ENCODE results near the gene NUDT14. TPM values are rescaled to one million over a fixed set of nuclear protein-coding genes. Genes with fewer than 3 reads are reported as not detected.

NUDT14 gene
- polyA plus RNA-seq, 1 donor from 2014 or later: 55.0 TPM

DNA sequence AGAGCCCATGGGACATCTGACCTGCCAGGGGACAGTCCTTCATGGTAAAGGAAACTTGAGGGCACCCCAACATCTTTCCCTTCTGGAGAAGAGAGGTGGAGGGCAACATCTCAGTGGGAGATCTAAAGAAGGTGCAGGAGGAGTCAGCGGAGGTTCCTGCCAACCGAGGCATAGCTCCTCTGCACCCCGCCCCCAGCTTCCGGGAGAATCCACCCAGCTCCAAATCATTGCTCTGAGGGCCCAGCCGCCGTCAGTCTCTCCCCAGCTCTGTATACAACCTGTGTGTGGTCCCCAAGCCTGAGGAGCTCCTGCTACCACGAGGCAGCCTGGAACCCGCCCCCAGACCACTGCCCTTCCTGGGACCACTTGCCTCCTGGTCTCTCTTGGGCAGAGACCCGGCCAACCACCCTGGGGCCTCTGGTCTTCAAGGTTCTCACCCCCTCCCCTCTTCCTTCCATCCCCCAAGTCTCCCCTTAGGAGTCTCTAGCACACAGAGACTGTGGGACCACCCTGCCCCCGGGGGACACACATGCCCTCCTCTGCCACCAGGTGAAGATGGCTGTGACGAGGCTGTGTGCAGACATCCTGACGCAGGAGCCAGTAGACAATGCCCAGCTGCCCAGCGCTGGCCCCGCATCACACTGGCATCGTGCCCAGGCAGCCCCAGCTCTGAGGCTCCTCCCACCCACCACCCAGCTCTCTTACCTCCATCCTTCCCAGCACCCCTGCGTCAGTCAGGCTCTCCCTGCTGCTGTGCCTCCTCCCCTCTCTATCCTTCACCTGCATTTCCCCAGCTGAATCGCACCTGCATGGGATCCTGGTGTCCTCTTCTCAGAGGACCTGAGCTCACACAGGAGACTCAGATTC, 13.0 kb upstream of the NUDT14 start:
- H3F3A ChIP-seq (ENCODE audit: insufficient read depth, low read length, poor library complexity, severe bottlenecking): no peaks in the 10 kb centered on the region
- H3K9ac ChIP-seq (ENCODE audit: low read length): no peak overlapping the region
- TF ChIP-seq, protein P1, sequence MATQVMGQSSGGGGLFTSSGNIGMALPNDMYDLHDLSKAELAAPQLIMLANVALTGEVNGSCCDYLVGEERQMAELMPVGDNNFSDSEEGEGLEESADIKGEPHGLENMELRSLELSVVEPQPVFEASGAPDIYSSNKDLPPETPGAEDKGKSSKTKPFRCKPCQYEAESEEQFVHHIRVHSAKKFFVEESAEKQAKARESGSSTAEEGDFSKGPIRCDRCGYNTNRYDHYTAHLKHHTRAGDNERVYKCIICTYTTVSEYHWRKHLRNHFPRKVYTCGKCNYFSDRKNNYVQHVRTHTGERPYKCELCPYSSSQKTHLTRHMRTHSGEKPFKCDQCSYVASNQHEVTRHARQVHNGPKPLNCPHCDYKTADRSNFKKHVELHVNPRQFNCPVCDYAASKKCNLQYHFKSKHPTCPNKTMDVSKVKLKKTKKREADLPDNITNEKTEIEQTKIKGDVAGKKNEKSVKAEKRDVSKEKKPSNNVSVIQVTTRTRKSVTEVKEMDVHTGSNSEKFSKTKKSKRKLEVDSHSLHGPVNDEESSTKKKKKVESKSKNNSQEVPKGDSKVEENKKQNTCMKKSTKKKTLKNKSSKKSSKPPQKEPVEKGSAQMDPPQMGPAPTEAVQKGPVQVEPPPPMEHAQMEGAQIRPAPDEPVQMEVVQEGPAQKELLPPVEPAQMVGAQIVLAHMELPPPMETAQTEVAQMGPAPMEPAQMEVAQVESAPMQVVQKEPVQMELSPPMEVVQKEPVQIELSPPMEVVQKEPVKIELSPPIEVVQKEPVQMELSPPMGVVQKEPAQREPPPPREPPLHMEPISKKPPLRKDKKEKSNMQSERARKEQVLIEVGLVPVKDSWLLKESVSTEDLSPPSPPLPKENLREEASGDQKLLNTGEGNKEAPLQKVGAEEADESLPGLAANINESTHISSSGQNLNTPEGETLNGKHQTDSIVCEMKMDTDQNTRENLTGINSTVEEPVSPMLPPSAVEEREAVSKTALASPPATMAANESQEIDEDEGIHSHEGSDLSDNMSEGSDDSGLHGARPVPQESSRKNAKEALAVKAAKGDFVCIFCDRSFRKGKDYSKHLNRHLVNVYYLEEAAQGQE (IDR thresholded peaks at IDR 0.05; ENCODE audit: borderline replicate concordance): no peak
- TF ChIP-seq MXI1 (conservative IDR thresholded peaks at IDR 0.05; ENCODE audit: poor library complexity, severe bottlenecking): no peak
- no peak for TF ChIP-seq EP300 (conservative IDR thresholded peaks at IDR 0.05; ENCODE audit: poor library complexity, severe bottlenecking)
- no peak for TF ChIP-seq RAD21 (conservative IDR thresholded peaks at IDR 0.05)
- TF ChIP-seq, protein P2, sequence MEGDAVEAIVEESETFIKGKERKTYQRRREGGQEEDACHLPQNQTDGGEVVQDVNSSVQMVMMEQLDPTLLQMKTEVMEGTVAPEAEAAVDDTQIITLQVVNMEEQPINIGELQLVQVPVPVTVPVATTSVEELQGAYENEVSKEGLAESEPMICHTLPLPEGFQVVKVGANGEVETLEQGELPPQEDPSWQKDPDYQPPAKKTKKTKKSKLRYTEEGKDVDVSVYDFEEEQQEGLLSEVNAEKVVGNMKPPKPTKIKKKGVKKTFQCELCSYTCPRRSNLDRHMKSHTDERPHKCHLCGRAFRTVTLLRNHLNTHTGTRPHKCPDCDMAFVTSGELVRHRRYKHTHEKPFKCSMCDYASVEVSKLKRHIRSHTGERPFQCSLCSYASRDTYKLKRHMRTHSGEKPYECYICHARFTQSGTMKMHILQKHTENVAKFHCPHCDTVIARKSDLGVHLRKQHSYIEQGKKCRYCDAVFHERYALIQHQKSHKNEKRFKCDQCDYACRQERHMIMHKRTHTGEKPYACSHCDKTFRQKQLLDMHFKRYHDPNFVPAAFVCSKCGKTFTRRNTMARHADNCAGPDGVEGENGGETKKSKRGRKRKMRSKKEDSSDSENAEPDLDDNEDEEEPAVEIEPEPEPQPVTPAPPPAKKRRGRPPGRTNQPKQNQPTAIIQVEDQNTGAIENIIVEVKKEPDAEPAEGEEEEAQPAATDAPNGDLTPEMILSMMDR (IDR thresholded peaks at IDR 0.05; ENCODE audit: poor library complexity, severe bottlenecking): no peak
- TF ChIP-seq EZH2 (IDR thresholded peaks at IDR 0.05; ENCODE audit: borderline replicate concordance, insufficient read depth, low read length, poor library complexity, severe bottlenecking): no peak
- no peak for TF ChIP-seq TAF1 (IDR thresholded peaks at IDR 0.05; ENCODE audit: low read depth)
- TF ChIP-seq POLR2AphosphoS5 (IDR thresholded peaks at IDR 0.05): no peak
- no peak for TF ChIP-seq SMC3 (conservative IDR thresholded peaks at IDR 0.05; ENCODE audit: poor library complexity)
- no peak overlapping the region for H3K4me3 ChIP-seq (ENCODE audit: low read length)
- H3K36me3 ChIP-seq (ENCODE audit: insufficient read depth, low read length): no peaks in the 10 kb centered on the region
- no peaks in the 10 kb centered on the region for H3K27me3 ChIP-seq (ENCODE audit: insufficient read depth, low read depth, low read length)
- H4K20me1 ChIP-seq (ENCODE audit: insufficient read depth): no peaks in the 10 kb centered on the region
- H3K4me2 ChIP-seq (ENCODE audit: low read length): no peak overlapping the region
- H3K9me2 ChIP-seq (ENCODE audit: insufficient read depth, low read length): no peaks in the 10 kb centered on the region
- H3K9me3 ChIP-seq (ENCODE audit: low read length): no peaks in the 10 kb centered on the region
- H3K27ac ChIP-seq (ENCODE audit: low read length): no peak overlapping the region
- no peaks in the 10 kb centered on the region for H3K79me2 ChIP-seq (replicated peaks; ENCODE audit: insufficient read depth, low read length)
- H2AFZ ChIP-seq (ENCODE audit: low read depth, low read length): no peak overlapping the region

DNA sequence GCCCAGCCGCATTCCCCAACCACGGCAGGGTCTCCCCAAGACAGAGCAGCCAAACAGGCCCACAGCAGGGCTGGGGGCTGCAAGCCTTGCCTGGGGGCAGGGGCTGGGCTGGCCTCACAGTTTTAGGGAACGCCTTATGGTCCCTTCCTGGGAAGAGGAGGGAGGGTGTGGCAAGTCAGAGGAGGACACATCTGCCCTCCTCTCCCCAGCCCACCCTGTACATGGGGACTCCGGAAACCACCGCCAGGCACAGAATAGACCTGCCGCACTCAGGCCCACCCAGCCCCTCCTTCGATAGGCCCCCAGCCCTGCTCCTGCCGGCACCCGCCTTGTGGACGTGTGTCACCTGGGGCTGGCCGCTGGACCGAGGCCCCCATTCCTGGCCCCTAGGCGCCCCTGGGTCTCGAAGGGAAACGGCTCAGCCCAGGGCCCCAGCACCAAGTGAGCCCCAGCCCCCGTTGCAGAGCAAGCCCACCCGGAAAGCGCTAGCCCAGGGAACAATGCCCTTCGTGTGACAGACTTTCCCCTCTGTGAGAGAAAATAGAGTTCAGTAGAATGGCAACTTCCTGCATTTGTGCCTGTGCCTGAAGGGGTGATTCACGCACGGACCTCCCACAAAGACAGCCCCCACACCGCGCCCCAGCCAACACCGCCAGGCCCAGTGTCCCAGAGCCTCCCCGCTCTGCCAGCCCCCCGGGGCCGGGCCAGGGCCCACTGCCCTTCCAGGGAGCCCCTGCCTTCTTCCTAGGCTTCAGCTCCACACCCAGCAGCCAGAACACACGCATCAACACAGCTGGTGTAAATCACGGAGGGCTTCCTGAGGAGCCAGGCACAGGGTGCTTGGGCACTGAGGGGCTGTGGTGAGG, 12.0 kb upstream of the NUDT14 start:
- TF ChIP-seq SMC3 (conservative IDR thresholded peaks at IDR 0.05; ENCODE audit: poor library complexity) (no peak), POLR2AphosphoS5 (IDR thresholded peaks at IDR 0.05) (peak; percentile 4)
- H3K9me2 ChIP-seq (ENCODE audit: insufficient read depth, low read length): no peaks in the 10 kb centered on the region
- H3K4me2 ChIP-seq (ENCODE audit: low read length): no peak overlapping the region
- H3K36me3 ChIP-seq (ENCODE audit: insufficient read depth, low read length): no peaks in the 10 kb centered on the region
- no peaks in the 10 kb centered on the region for H4K20me1 ChIP-seq (ENCODE audit: insufficient read depth)
- no peak overlapping the region for H3K27ac ChIP-seq (ENCODE audit: low read length)
- no peak overlapping the region for H3K9ac ChIP-seq (ENCODE audit: low read length)
- H3K4me3 ChIP-seq (ENCODE audit: low read length): no peak overlapping the region
- H3K27me3 ChIP-seq (ENCODE audit: insufficient read depth, low read depth, low read length): no peaks in the 10 kb centered on the region
- no peaks in the 10 kb centered on the region for H3F3A ChIP-seq (ENCODE audit: insufficient read depth, low read length, poor library complexity, severe bottlenecking)
- H2AFZ ChIP-seq (ENCODE audit: low read depth, low read length): no peak overlapping the region
- H3K79me2 ChIP-seq (replicated peaks; ENCODE audit: insufficient read depth, low read length): no peaks in the 10 kb centered on the region
- no peaks in the 10 kb centered on the region for H3K9me3 ChIP-seq (ENCODE audit: low read length)

Data from neural cell (in vitro differentiated cells).